Cardiac fibroblast (primary cell): ENCODE measurements around the gene MAP3K5.

Source experiments
- DNase-seq, 2 donors: peaks; one replicate each; pipeline versions ENCODE4 v3.0.0 to v3.0.0-alpha.2; 2010; ENCODE audit warnings: low read depth in 2 of 2
- H3K4me3 ChIP-seq, 2 donors: replicated peaks in 1 of 2; 1 replicate in 1 of 2; 2 replicates in 1 of 2; pipeline ENCODE4 v1.5.1; 2011; ENCODE audit warnings: low read depth in 2 of 2, low read length in 2 of 2, mild to moderate bottlenecking in 2 of 2, moderate library complexity in 1 of 2
- TF ChIP-seq, protein P1 (sequence below): IDR thresholded peaks from one replicate; pipeline ENCODE4 v1.5.1; 2011; ENCODE audit warnings: low read depth, mild to moderate bottlenecking, low read length, inconsistent platforms

The MAP3K5 gene

DNA sequence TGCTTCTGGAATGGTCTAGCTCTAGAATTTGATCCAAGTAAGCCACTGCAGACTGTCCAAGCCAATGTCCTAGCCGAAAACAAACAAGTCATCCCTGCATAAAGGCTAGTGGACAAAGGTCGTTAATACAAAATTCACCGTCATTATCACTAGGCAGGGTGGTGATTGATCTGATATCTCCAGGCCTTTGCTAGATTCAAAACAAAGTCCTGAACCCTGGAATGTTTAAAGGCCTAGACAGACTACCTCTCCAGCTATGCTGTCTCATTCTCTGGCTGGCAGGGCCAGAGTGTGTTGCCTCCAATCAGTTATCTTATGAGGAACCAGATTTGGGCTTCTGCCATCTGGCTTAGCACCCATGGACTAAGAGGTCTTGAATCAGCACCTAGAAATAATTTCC is 280.4 kb downstream of the MAP3K5 start:
- no peak for DNase-seq
- TF ChIP-seq, protein P1, sequence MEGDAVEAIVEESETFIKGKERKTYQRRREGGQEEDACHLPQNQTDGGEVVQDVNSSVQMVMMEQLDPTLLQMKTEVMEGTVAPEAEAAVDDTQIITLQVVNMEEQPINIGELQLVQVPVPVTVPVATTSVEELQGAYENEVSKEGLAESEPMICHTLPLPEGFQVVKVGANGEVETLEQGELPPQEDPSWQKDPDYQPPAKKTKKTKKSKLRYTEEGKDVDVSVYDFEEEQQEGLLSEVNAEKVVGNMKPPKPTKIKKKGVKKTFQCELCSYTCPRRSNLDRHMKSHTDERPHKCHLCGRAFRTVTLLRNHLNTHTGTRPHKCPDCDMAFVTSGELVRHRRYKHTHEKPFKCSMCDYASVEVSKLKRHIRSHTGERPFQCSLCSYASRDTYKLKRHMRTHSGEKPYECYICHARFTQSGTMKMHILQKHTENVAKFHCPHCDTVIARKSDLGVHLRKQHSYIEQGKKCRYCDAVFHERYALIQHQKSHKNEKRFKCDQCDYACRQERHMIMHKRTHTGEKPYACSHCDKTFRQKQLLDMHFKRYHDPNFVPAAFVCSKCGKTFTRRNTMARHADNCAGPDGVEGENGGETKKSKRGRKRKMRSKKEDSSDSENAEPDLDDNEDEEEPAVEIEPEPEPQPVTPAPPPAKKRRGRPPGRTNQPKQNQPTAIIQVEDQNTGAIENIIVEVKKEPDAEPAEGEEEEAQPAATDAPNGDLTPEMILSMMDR = no peak
- H3K4me3 ChIP-seq = no peak overlapping the region

DNA sequence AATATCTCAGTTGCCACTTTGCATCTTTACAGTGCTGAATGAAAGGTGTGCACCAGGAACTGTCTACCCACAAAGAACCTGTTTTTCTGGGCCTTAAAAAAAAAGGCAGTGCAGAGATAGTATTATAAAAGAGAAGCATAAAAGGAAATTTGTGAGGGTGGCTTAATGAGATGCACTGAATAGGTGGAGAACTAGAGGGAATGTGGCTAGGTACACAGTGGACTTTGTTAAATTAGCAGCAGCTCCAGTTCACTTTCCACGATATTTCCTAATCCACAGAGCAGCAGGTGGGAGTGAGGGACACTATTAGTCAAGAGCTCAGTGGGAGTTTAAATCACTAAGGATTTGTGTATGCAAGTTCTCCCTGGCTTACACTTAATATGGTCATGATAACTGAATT is 280.9 kb downstream of the MAP3K5 start:
- no peak overlapping the region for H3K4me3 ChIP-seq
- no peak for DNase-seq
- TF ChIP-seq, protein P1 = no peak

DNA sequence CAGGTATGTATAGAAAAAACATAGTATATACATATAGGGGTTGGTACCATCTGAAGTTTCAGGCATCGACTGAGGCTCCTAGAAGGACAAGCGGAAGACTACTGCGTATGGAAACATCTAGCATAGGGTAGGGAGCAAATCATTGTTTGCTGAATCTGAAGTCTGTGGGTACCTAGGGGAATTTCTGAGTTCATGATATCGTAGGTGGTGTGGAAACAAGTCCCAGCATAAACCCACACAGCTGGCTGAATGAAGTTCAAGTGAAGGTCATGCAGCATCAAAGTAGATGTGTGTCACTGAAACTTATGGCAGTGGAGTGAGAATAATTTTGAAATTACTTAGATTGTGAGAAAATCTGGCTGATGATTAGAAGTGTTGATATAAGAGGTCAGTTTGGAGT is 281.5 kb downstream of the MAP3K5 start:
- no peak for DNase-seq
- H3K4me3 ChIP-seq = no peak overlapping the region
- TF ChIP-seq, protein P1 = no peak

DNA sequence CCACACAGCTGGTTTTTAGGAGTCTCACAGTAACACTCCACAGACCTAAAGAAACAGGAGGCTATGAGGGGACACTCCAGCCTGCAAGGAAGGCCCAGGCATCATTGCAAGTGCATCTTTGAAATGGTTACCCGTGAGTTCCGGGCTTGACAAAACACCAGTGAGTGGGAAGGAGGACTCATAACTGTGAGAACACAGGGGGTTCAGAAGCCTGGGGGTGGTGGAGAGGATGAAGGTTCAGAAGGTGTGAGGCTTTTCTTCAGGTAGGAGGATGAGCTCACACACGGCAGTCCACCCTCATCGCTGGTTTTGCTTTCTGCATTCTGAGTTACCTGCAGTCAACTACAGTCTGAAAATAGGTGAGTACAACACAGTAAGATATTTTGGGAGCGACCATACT is 282.0 kb downstream of the MAP3K5 start:
- TF ChIP-seq, protein P1 = no peak
- no peak for DNase-seq
- no peak overlapping the region for H3K4me3 ChIP-seq

DNA sequence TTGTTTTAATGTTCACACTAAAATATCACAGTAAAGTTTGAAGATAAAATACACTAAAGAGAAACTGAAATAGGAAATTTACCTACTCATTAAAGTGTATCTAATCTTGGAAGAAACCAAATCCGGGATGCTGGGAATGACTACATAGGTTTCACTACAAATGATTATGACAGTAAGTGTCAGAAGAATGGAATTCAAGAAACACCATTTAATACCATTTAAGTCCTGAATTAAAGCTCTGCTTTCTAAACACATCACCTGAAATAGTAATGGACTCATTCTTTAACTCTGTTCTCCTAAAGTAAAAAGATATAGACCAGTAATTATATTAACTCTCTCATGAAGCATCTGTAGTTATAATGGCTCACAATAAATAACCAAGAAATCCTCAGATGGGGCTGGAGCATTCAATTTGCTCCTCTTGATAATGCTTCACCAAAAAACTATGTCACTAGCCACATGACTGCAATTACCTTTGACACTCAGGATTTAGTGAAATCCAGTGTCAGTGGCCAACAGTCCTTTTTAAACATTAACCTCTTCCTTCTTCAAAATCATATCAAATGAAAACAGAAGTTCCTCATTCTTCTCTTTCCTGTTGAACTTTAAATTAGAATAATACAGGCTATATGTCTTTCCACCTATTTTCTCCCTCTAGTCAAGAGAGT is 283.4 kb downstream of the MAP3K5 start:
- DNase-seq = no peak
- no peak overlapping the region for H3K4me3 ChIP-seq
- TF ChIP-seq, protein P1 = no peak
